PC-3 (cell line): Measurements from ENCODE around the gene ITGA7. TPM values are rescaled to one million over a fixed set of nuclear protein-coding genes. Genes with fewer than 3 reads are reported as not detected.

ENCODE experiments used
- ATAC-seq: fragments of 200-7000 bp; cut with Tn5 transposase; 2 replicates; pipeline ENCODE4 v1.9.1; 2020; ENCODE audit warnings: mild to moderate bottlenecking, moderate library complexity
- BruUV-seq: library from RNA; stranded (reverse); fragments of 400-500 nt; replicated peaks from 2 replicates; lab custom pipeline; 2021; lab: Mats Ljungman, UMichigan
- CTCF ChIA-PET: fragments of 300-600 bp; sonication (Branson Sonifier 250); formaldehyde crosslinking; loops from one replicate; lab custom pipeline; 2022; ENCODE audit warnings: antibody characterized with exemption; lab: Charles Lee
- POLR2A ChIA-PET: fragments of 300-600 bp; sonication (Branson Sonifier 250); formaldehyde crosslinking; loops from one replicate; lab custom pipeline; 2022; ENCODE audit warnings: antibody characterized with exemption; ENCODE audit not compliant: unreplicated experiment; lab: Charles Lee
- DNase-seq: peaks from one replicate; pipeline ENCODE4 v3.0.0-alpha.2; 2015
- H2AFZ ChIP-seq: fragments of 300-600 bp; sonication (generic); 2 replicates; pipeline ENCODE4 v1.6.0; 2016; ENCODE audit warnings: antibody characterized with exemption, low read length
- H3F3A ChIP-seq: fragments of 300-600 bp; sonication (generic); one replicate; pipeline ENCODE4 v1.6.0; 2017; ENCODE audit warnings: antibody characterized with exemption, low read length, control low read depth, mild to moderate bottlenecking; ENCODE audit not compliant: unreplicated experiment
- H3K27ac ChIP-seq: fragments of 300-600 bp; sonication (generic); 2 replicates; pipeline ENCODE4 v1.5.1; 2016; ENCODE audit warnings: mild to moderate bottlenecking, low read length
- H3K27me3 ChIP-seq: fragments of 300-600 bp; sonication (generic); 2 replicates; pipeline ENCODE4 v1.6.1; 2016; ENCODE audit warnings: low read length, mixed read lengths
- H3K36me3 ChIP-seq: fragments of 300-600 bp; sonication (generic); 2 replicates; pipeline ENCODE4 v1.6.1; 2016; ENCODE audit warnings: low read depth, mixed run types, low read length, mixed read lengths
- H3K4me1 ChIP-seq: fragments of 300-600 bp; sonication (generic); 2 replicates; pipeline ENCODE4 v1.5.1; 2016; ENCODE audit warnings: low read length; ENCODE audit not compliant: insufficient read depth
- H3K4me2 ChIP-seq: fragments of 300-600 bp; sonication (generic); 2 replicates; pipeline ENCODE4 v1.6.0; 2016; ENCODE audit warnings: low read length
- H3K4me3 ChIP-seq: fragments of 300-600 bp; sonication (generic); 2 replicates; pipeline ENCODE4 v1.5.1; 2016; ENCODE audit warnings: mild to moderate bottlenecking, low read length, mixed read lengths
- H3K79me2 ChIP-seq: fragments of 300-600 bp; sonication (generic); 2 replicates; pipeline ENCODE4 v1.6.1; 2017; ENCODE audit warnings: low read length, mixed read lengths
- H3K9ac ChIP-seq: fragments of 300-600 bp; sonication (generic); 2 replicates; pipeline ENCODE4 v1.6.0; 2016; ENCODE audit warnings: mild to moderate bottlenecking, low read length
- H3K9me2 ChIP-seq: fragments of 300-600 bp; sonication (generic); replicated peaks from 2 replicates; pipeline ENCODE4 v1.6.1; 2016; ENCODE audit warnings: mixed run types, low read length, mixed read lengths
- H3K9me3 ChIP-seq: fragments of 300-600 bp; sonication (generic); 2 replicates; pipeline ENCODE4 v1.6.1; 2016; ENCODE audit warnings: low read length, mixed read lengths
- H4K20me1 ChIP-seq: fragments of 300-600 bp; sonication (generic); 2 replicates; pipeline ENCODE4 v1.6.1; 2016; ENCODE audit warnings: low read length, mixed read lengths
- CTCF ChIP-seq: fragments of 300-600 bp; sonication (generic); conservative IDR thresholded peaks from 2 replicates; pipeline ENCODE4 v1.5.1; 2017; ENCODE audit warnings: antibody characterized with exemption, low read depth, mild to moderate bottlenecking, low read length
- EZH2 ChIP-seq: fragments of 300-600 bp; sonication (generic); IDR thresholded peaks from one replicate; pipeline ENCODE4 v1.6.1; 2017; ENCODE audit warnings: antibody characterized with exemption, mild to moderate bottlenecking, low read length; ENCODE audit not compliant: unreplicated experiment
- EZH2phosphoT487 ChIP-seq: fragments of 300-600 bp; sonication (generic); IDR thresholded peaks from 2 replicates; pipeline ENCODE4 v1.6.1; 2018; ENCODE audit warnings: mild to moderate bottlenecking, antibody characterized with exemption, low read length, borderline replicate concordance
- intact Hi-C: fragments of 100-400 bp; cut with micrococcal nuclease; formaldehyde crosslinking; loops from 2 replicates; pipeline ENCODE4 v1.9.0; 2023
- total RNA-seq: library from RNA; depleted of rRNA; stranded (reverse); fragments of >200 nt; gene quantifications from 2 replicates; pipeline ENCODE4 v1.2.3, GENCODE V29; 2014

Gene ITGA7
- total RNA-seq, 1 experiment from 2014 or later, result 4.4 TPM

- no peak for ATAC-seq
- no peak for DNase-seq
- Histone ChIP-seq H3K4me1 (0 out of 2 replicates have a peak, but pooled peaks cover 12% of the 10 kb centered on the region), H3K9ac (no peak overlapping the region), H3K27me3 (no peaks in the 10 kb centered on the region), H3K79me2 (no peaks in the 10 kb centered on the region; the same call in 1 of the 2 replicates), H3K4me3 (no peak overlapping the region), H4K20me1 (no peaks in the 10 kb centered on the region), H2AFZ (no peak overlapping the region), H3K27ac (no peak overlapping the region), H3K4me2 (no peak overlapping the region), H3F3A (no peaks in the 10 kb centered on the region), H3K9me3 (no peaks in the 10 kb centered on the region), H3K9me2 (no peaks in the 10 kb centered on the region), H3K36me3 (no peaks in the 10 kb centered on the region)
- no peak for TF ChIP-seq EZH2phosphoT487
- no peak for TF ChIP-seq CTCF
- TF ChIP-seq EZH2, result no peak
- CTCF ChIA-PET, result no interaction called here
- POLR2A ChIA-PET, result no interaction called here
- intact Hi-C loops, result no loop called here
- no TSS peak for BruUV-seq
Measured at GRCh38 chr12:55684761-55685370, 22.8 kb downstream of the ITGA7 start.

GRCh38 chr12:55683676-55684075 is 24.0 kb downstream of the ITGA7 start:
- DNase-seq (no peak), ATAC-seq (no peak)
- no peaks in the 10 kb centered on the region for H4K20me1 ChIP-seq
- no peaks in the 10 kb centered on the region for H3K36me3 ChIP-seq
- H2AFZ ChIP-seq, result no peak overlapping the region
- H3K27ac ChIP-seq, result no peak overlapping the region
- no peaks in the 10 kb centered on the region for H3K9me3 ChIP-seq
- no peak overlapping the region for H3K4me3 ChIP-seq
- TF ChIP-seq CTCF (no peak), EZH2 (no peak), EZH2phosphoT487 (no peak)
- CTCF ChIA-PET, result no interaction called here
- no peaks in the 10 kb centered on the region for H3K9me2 ChIP-seq
- no peaks in the 10 kb centered on the region; the same call in 1 of the 2 replicates for H3K79me2 ChIP-seq
- H3F3A ChIP-seq, result no peaks in the 10 kb centered on the region
- H3K4me1 ChIP-seq, result 0 out of 2 replicates have a peak, but pooled peaks cover 12% of the 10 kb centered on the region
- intact Hi-C loops, result no loop called here
- no peak overlapping the region for H3K4me2 ChIP-seq
- POLR2A ChIA-PET, result no interaction called here
- BruUV-seq, result no TSS peak
- H3K27me3 ChIP-seq, result no peaks in the 10 kb centered on the region
- no peak overlapping the region for H3K9ac ChIP-seq
